KMS-11 (cell line): ENCODE data around the gene APBA3.

ENCODE experiments used
- H2AFZ ChIP-seq: fragments of 200-600 bp; sonication (generic); 2 replicates; pipeline ENCODE4 v1.6.1; 2016; ENCODE audit warnings: antibody characterized with exemption, mixed run types, low read depth
- H3K27ac ChIP-seq: fragments of 200-600 bp; sonication (generic); 2 replicates; pipeline ENCODE4 v1.6.1; 2016; ENCODE audit warnings: mild to moderate bottlenecking, mixed run types
- H3K27me3 ChIP-seq: fragments of 200-600 bp; sonication (generic); 2 replicates; pipeline ENCODE4 v1.6.1; 2017; ENCODE audit warnings: mild to moderate bottlenecking, low read depth, mixed run types, moderate library complexity; ENCODE audit not compliant: insufficient read depth
- H3K36me3 ChIP-seq: fragments of 200-600 bp; sonication (generic); 2 replicates; pipeline ENCODE4 v1.6.1; 2017; ENCODE audit warnings: mild to moderate bottlenecking, mixed run types; ENCODE audit not compliant: insufficient read depth
- H3K4me1 ChIP-seq: fragments of 200-600 bp; sonication (generic); 2 replicates; pipeline ENCODE4 v1.6.1; 2016; ENCODE audit warnings: mild to moderate bottlenecking, low read depth, mixed run types; ENCODE audit not compliant: poor library complexity, severe bottlenecking
- H3K4me2 ChIP-seq: fragments of 200-600 bp; sonication (generic); 2 replicates; pipeline ENCODE4 v1.7.0; 2016; ENCODE audit warnings: mild to moderate bottlenecking, mixed run types
- H3K4me3 ChIP-seq: fragments of 200-600 bp; sonication (generic); IDR thresholded peaks from 2 replicates; pipeline ENCODE4 v1.6.1; 2017; ENCODE audit warnings: low read depth, low read length, mixed read lengths; ENCODE audit not compliant: insufficient read depth
- H3K79me2 ChIP-seq: fragments of 200-600 bp; sonication (generic); 2 replicates; pipeline ENCODE4 v1.6.1; 2016; ENCODE audit warnings: low read depth, mixed run types; ENCODE audit not compliant: insufficient read depth
- H3K9ac ChIP-seq: fragments of 200-600 bp; sonication (generic); 2 replicates; pipeline ENCODE4 v1.6.1; 2016; ENCODE audit warnings: mild to moderate bottlenecking, mixed run types
- H4K20me1 ChIP-seq: fragments of 200-600 bp; sonication (generic); 2 replicates; pipeline ENCODE4 v1.6.1; 2016; ENCODE audit warnings: mild to moderate bottlenecking, mixed run types; ENCODE audit not compliant: insufficient read depth
- TF ChIP-seq, protein P1 (sequence below): fragments of 200-600 bp; sonication (generic); conservative IDR thresholded peaks from 2 replicates; pipeline ENCODE4 v1.6.1; 2017; ENCODE audit warnings: low read depth, mild to moderate bottlenecking, antibody characterized with exemption, low read length, moderate library complexity, mixed read lengths

Gene APBA3

DNA sequence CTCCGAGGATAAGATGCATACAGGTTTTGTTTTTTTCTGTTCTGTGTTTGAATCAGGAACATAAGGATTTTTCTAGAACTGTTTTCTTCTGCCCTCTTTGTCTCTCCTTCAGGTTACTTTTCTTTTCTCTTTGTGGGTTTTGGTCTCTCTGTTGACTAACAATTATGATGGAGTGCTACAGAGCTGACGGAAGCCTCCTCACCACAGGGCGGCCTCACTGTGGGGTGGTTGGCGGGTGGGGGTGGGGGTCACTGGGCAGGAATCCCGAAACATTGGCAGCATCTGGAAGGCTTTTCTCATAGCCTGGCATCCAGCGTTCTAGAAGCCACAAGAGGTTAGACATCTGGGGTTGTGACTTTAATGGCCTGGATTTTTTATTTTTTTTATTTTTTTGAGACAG is 36.6 kb upstream of the APBA3 start:
- no peaks in the 10 kb centered on the region for H3K4me1 ChIP-seq
- no peaks in the 10 kb centered on the region for H4K20me1 ChIP-seq
- no peak overlapping the region for H3K9ac ChIP-seq
- no peaks in the 10 kb centered on the region for H3K36me3 ChIP-seq
- no peak overlapping the region for H3K4me2 ChIP-seq
- H3K27me3 ChIP-seq: peaks cover 88% of the 10 kb centered on the region
- H2AFZ ChIP-seq: no peak overlapping the region
- no peak overlapping the region for H3K4me3 ChIP-seq
- H3K27ac ChIP-seq: no peak overlapping the region
- no peaks in the 10 kb centered on the region for H3K79me2 ChIP-seq
- TF ChIP-seq, protein P1, sequence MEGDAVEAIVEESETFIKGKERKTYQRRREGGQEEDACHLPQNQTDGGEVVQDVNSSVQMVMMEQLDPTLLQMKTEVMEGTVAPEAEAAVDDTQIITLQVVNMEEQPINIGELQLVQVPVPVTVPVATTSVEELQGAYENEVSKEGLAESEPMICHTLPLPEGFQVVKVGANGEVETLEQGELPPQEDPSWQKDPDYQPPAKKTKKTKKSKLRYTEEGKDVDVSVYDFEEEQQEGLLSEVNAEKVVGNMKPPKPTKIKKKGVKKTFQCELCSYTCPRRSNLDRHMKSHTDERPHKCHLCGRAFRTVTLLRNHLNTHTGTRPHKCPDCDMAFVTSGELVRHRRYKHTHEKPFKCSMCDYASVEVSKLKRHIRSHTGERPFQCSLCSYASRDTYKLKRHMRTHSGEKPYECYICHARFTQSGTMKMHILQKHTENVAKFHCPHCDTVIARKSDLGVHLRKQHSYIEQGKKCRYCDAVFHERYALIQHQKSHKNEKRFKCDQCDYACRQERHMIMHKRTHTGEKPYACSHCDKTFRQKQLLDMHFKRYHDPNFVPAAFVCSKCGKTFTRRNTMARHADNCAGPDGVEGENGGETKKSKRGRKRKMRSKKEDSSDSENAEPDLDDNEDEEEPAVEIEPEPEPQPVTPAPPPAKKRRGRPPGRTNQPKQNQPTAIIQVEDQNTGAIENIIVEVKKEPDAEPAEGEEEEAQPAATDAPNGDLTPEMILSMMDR: no peak

- H3K4me1 ChIP-seq: no peaks in the 10 kb centered on the region
- no peaks in the 10 kb centered on the region for H4K20me1 ChIP-seq
- no peak overlapping the region for H2AFZ ChIP-seq
- no peak overlapping the region for H3K9ac ChIP-seq
- H3K79me2 ChIP-seq: no peaks in the 10 kb centered on the region
- peaks cover 85% of the 10 kb centered on the region for H3K27me3 ChIP-seq
- no peak overlapping the region for H3K4me2 ChIP-seq
- TF ChIP-seq, protein P1: no peak
- no peak overlapping the region for H3K27ac ChIP-seq
- H3K4me3 ChIP-seq: no peak overlapping the region
- H3K36me3 ChIP-seq: no peaks in the 10 kb centered on the region
Observed at GRCh38 chr19:3796358-3796757, 34.9 kb upstream of the APBA3 start.

GRCh38 chr19:3793799-3794198 is 32.3 kb upstream of the APBA3 start:
- no peaks in the 10 kb centered on the region for H4K20me1 ChIP-seq
- H3K4me2 ChIP-seq: no peak overlapping the region
- peaks cover 85% of the 10 kb centered on the region for H3K27me3 ChIP-seq
- H3K4me3 ChIP-seq: no peak overlapping the region
- no peaks in the 10 kb centered on the region for H3K79me2 ChIP-seq
- TF ChIP-seq, protein P1: no peak
- no peak overlapping the region for H2AFZ ChIP-seq
- no peaks in the 10 kb centered on the region for H3K36me3 ChIP-seq
- no peak overlapping the region for H3K9ac ChIP-seq
- no peaks in the 10 kb centered on the region for H3K4me1 ChIP-seq
- H3K27ac ChIP-seq: no peak overlapping the region

GRCh38 chr19:3792114-3792513 is 30.6 kb upstream of the APBA3 start:
- H2AFZ ChIP-seq: no peak overlapping the region
- no peak overlapping the region for H3K4me2 ChIP-seq
- H3K4me1 ChIP-seq: no peaks in the 10 kb centered on the region
- TF ChIP-seq, protein P1: no peak
- H3K79me2 ChIP-seq: no peaks in the 10 kb centered on the region
- H3K36me3 ChIP-seq: no peaks in the 10 kb centered on the region
- H3K27me3 ChIP-seq: peaks cover 83% of the 10 kb centered on the region
- H3K4me3 ChIP-seq: no peak overlapping the region
- H3K9ac ChIP-seq: no peak overlapping the region
- H4K20me1 ChIP-seq: no peaks in the 10 kb centered on the region
- no peak overlapping the region for H3K27ac ChIP-seq
